ENCODE data around the gene HSD17B13.
"Not testable (repeated sequence)": the region's sequence is repeated elsewhere in the genome, so short reads cannot be mapped to it uniquely, and the experiment has no call there.

HSD17B13 gene

DNA sequence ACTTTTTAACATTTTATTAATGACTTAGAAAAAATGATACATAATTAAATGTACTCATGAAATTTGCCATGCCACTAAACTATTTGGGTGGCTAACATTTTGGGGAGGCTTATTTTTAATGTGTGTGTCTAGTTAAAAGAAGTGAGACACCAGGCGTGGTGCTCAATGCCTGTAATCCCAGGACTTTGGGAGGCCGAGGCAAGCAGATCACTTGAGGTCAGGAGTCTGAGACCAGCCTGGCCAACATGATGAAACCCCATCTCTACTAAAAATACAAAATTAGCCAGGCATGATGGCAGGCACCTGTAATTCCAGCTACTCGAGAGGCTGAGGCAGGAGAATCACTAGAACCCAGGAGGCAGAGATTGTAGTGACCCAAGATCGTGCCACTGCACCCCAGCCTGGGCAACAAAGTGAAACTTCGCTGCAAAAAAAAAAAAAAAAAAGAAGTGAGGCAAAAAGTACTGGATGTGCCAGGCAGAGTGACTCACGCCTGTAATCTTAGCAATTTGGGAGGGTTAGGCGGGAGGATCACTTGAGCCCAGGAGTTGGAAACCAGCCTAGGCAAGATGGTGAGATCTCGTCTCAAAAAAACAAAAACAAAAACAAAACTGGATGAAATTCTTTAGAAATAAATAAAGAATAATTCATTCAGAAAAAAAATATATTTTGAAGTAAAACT is 19.4 kb upstream of the HSD17B13 start:
- not testable (repeated sequence) for H2AK5ac ChIP-seq (ENCODE audit: low read depth, low read length); H4K91ac ChIP-seq (ENCODE audit: low read depth, low read length, poor library complexity); H3K9ac ChIP-seq (ENCODE audit: low read depth, low read length, poor library complexity); H3K18ac ChIP-seq (ENCODE audit: low read length); H4K8ac ChIP-seq (ENCODE audit: low read depth, low read length); H2BK120ac ChIP-seq (ENCODE audit: low read depth, low read length); H3K4me3 ChIP-seq (ENCODE audit: low read length in 2 of 2); H2BK5ac ChIP-seq (ENCODE audit: low read length); H2AFZ ChIP-seq (ENCODE audit: low read length); DNase-seq (ENCODE audit: low spot score); H2BK12ac ChIP-seq (ENCODE audit: low read length); H3K27ac ChIP-seq (replicated peaks; ENCODE audit: low read length); H3K4me2 ChIP-seq (ENCODE audit: insufficient read depth, low read length, poor library complexity, severe bottlenecking); H3K4me1 ChIP-seq (ENCODE audit: control insufficient read depth in 2 of 2, insufficient read depth in 1 of 2, low read depth in 1 of 2, low read length in 2 of 2); H2BK15ac ChIP-seq (ENCODE audit: low read length); H3K23ac ChIP-seq (ENCODE audit: low read depth, low read length, poor library complexity); H3K27me3 ChIP-seq (ENCODE audit: control insufficient read depth in 3 of 3, insufficient read depth in 3 of 3, low read depth in 1 of 3, low read length in 3 of 3); H3K4ac ChIP-seq (ENCODE audit: low read length); H3K14ac ChIP-seq (ENCODE audit: low read length); H3K79me1 ChIP-seq (ENCODE audit: low read depth, low read length)
- Histone ChIP-seq H3K36me3 (replicated peaks in 1 of 2; ENCODE audit: control insufficient read depth in 2 of 2, insufficient read depth in 2 of 2, low read length in 2 of 2) (peaks cover 0 to 33% of the 10 kb centered on the region in 2 donors), H3K9me3 (replicated peaks in 1 of 2; ENCODE audit: control insufficient read depth in 2 of 2, insufficient read depth in 1 of 2, low read depth in 1 of 2, low read length in 2 of 2) (peaks cover 0 to 13% of the 10 kb centered on the region in 2 donors)
- no CpG with 5 or more reads among the region's 8 CpGs for WGBS, 2 donors (ENCODE audit: extremely low coverage in 2 of 2, insufficient read length in 2 of 2, insufficient replicate concordance in 1 of 2)

DNA sequence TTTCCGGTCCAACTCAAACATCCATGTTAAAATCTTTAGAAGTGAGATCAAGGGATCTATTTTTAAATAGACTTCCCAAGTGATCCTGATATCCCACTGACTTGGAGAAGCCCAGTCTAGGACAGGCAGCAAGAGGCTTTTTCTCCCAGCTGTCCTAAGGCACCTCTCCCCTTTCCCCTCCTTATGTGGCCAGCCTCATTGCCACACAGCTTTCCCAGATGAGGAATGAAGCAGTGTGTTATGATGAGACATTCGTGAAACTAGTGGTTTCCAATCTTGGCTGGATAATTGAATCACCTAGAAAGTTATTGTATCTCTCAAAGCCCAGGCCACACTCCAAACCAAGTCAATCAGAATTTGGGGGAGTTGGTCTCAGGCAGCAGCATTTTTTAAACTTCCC is 16.8 kb upstream of the HSD17B13 start:
- Histone ChIP-seq H2BK12ac (ENCODE audit: low read length) (no peak overlapping the region), H3K27me3 (ENCODE audit: control insufficient read depth in 3 of 3, insufficient read depth in 3 of 3, low read depth in 1 of 3, low read length in 3 of 3) (no peaks in the 10 kb centered on the region), H3K14ac (ENCODE audit: low read length) (no peak overlapping the region), H2AFZ (ENCODE audit: low read length) (no peak overlapping the region), H3K9ac (ENCODE audit: low read depth, low read length, poor library complexity) (no peak overlapping the region), H2BK120ac (ENCODE audit: low read depth, low read length) (no peak overlapping the region), H3K9me3 (replicated peaks in 1 of 2; ENCODE audit: control insufficient read depth in 2 of 2, insufficient read depth in 1 of 2, low read depth in 1 of 2, low read length in 2 of 2) (peaks cover 0 to 3% of the 10 kb centered on the region in 2 donors), H2AK5ac (ENCODE audit: low read depth, low read length) (no peak overlapping the region), H3K27ac (replicated peaks; ENCODE audit: low read length) (no peak overlapping the region), H3K18ac (ENCODE audit: low read length) (no peak overlapping the region), H3K4me2 (ENCODE audit: insufficient read depth, low read length, poor library complexity, severe bottlenecking) (no peak overlapping the region), H3K4me1 (ENCODE audit: control insufficient read depth in 2 of 2, insufficient read depth in 1 of 2, low read depth in 1 of 2, low read length in 2 of 2) (no peaks in the 10 kb centered on the region), H4K91ac (ENCODE audit: low read depth, low read length, poor library complexity) (no peak overlapping the region), H3K4ac (ENCODE audit: low read length) (no peak overlapping the region), H3K23ac (ENCODE audit: low read depth, low read length, poor library complexity) (no peak overlapping the region), H4K8ac (ENCODE audit: low read depth, low read length) (no peak overlapping the region), H2BK15ac (ENCODE audit: low read length) (no peak overlapping the region), H3K4me3 (ENCODE audit: low read length in 2 of 2) (no peak overlapping the region), H3K79me1 (ENCODE audit: low read depth, low read length) (no peaks in the 10 kb centered on the region), H3K36me3 (replicated peaks in 1 of 2; ENCODE audit: control insufficient read depth in 2 of 2, insufficient read depth in 2 of 2, low read length in 2 of 2) (peaks cover 0 to 28% of the 10 kb centered on the region in 2 donors), H2BK5ac (ENCODE audit: low read length) (no peak overlapping the region)
- no CpG with 5 or more reads among the region's 2 CpGs for WGBS, 2 donors (ENCODE audit: extremely low coverage in 2 of 2, insufficient read length in 2 of 2, insufficient replicate concordance in 1 of 2)
- DNase-seq (ENCODE audit: low spot score): no peak

- Histone ChIP-seq H3K4me3 (ENCODE audit: low read length in 2 of 2) (no peak overlapping the region), H3K18ac (ENCODE audit: low read length) (no peak overlapping the region), H3K4ac (ENCODE audit: low read length) (no peak overlapping the region), H2BK12ac (ENCODE audit: low read length) (no peak overlapping the region), H2BK15ac (ENCODE audit: low read length) (no peak overlapping the region), H3K27me3 (ENCODE audit: control insufficient read depth in 3 of 3, insufficient read depth in 3 of 3, low read depth in 1 of 3, low read length in 3 of 3) (no peaks in the 10 kb centered on the region), H2AK5ac (ENCODE audit: low read depth, low read length) (no peak overlapping the region), H3K14ac (ENCODE audit: low read length) (no peak overlapping the region), H2BK5ac (ENCODE audit: low read length) (no peak overlapping the region), H4K8ac (ENCODE audit: low read depth, low read length) (no peak overlapping the region), H3K4me2 (ENCODE audit: insufficient read depth, low read length, poor library complexity, severe bottlenecking) (no peak overlapping the region), H3K27ac (replicated peaks; ENCODE audit: low read length) (no peak overlapping the region), H3K23ac (ENCODE audit: low read depth, low read length, poor library complexity) (no peak overlapping the region), H4K91ac (ENCODE audit: low read depth, low read length, poor library complexity) (no peak overlapping the region), H2AFZ (ENCODE audit: low read length) (no peak overlapping the region), H2BK120ac (ENCODE audit: low read depth, low read length) (no peak overlapping the region), H3K9me3 (replicated peaks in 1 of 2; ENCODE audit: control insufficient read depth in 2 of 2, insufficient read depth in 1 of 2, low read depth in 1 of 2, low read length in 2 of 2) (peaks cover 0 to 17% of the 10 kb centered on the region in 2 donors), H3K79me1 (ENCODE audit: low read depth, low read length) (no peaks in the 10 kb centered on the region), H3K36me3 (replicated peaks in 1 of 2; ENCODE audit: control insufficient read depth in 2 of 2, insufficient read depth in 2 of 2, low read length in 2 of 2) (peaks cover 0 to 27% of the 10 kb centered on the region in 2 donors), H3K9ac (ENCODE audit: low read depth, low read length, poor library complexity) (no peak overlapping the region), H3K4me1 (ENCODE audit: control insufficient read depth in 2 of 2, insufficient read depth in 1 of 2, low read depth in 1 of 2, low read length in 2 of 2) (no peaks in the 10 kb centered on the region)
- WGBS, 2 donors (ENCODE audit: extremely low coverage in 2 of 2, insufficient read length in 2 of 2, insufficient replicate concordance in 1 of 2): no CpG with 5 or more reads among the region's 1 CpG
- no peak for DNase-seq (ENCODE audit: low spot score)
These were observed 14.7 kb upstream of the HSD17B13 start for GRCh38 chr4:87337361-87337760.

GRCh38 chr4:87333267-87333666 is 10.6 kb upstream of the HSD17B13 start:
- Histone ChIP-seq H4K8ac (ENCODE audit: low read depth, low read length) (no peak overlapping the region), H4K91ac (ENCODE audit: low read depth, low read length, poor library complexity) (no peak overlapping the region), H2BK5ac (ENCODE audit: low read length) (no peak overlapping the region), H3K36me3 (replicated peaks in 1 of 2; ENCODE audit: control insufficient read depth in 2 of 2, insufficient read depth in 2 of 2, low read length in 2 of 2) (peaks cover 0 to 4% of the 10 kb centered on the region in 2 donors), H2AFZ (ENCODE audit: low read length) (no peak overlapping the region), H2BK15ac (ENCODE audit: low read length) (no peak overlapping the region), H3K27ac (replicated peaks; ENCODE audit: low read length) (no peak overlapping the region), H3K9ac (ENCODE audit: low read depth, low read length, poor library complexity) (no peak overlapping the region), H3K23ac (ENCODE audit: low read depth, low read length, poor library complexity) (no peak overlapping the region), H2BK12ac (ENCODE audit: low read length) (no peak overlapping the region), H3K27me3 (ENCODE audit: control insufficient read depth in 3 of 3, insufficient read depth in 3 of 3, low read depth in 1 of 3, low read length in 3 of 3) (no peaks in the 10 kb centered on the region), H3K4me1 (ENCODE audit: control insufficient read depth in 2 of 2, insufficient read depth in 1 of 2, low read depth in 1 of 2, low read length in 2 of 2) (no peaks in the 10 kb centered on the region), H3K4me3 (ENCODE audit: low read length in 2 of 2) (no peak overlapping the region), H3K14ac (ENCODE audit: low read length) (no peak overlapping the region), H3K79me1 (ENCODE audit: low read depth, low read length) (no peaks in the 10 kb centered on the region), H3K4me2 (ENCODE audit: insufficient read depth, low read length, poor library complexity, severe bottlenecking) (no peak overlapping the region), H2BK120ac (ENCODE audit: low read depth, low read length) (no peak overlapping the region), H3K4ac (ENCODE audit: low read length) (no peak overlapping the region), H3K9me3 (replicated peaks in 1 of 2; ENCODE audit: control insufficient read depth in 2 of 2, insufficient read depth in 1 of 2, low read depth in 1 of 2, low read length in 2 of 2) (peaks cover 0 to 17% of the 10 kb centered on the region in 2 donors), H3K18ac (ENCODE audit: low read length) (no peak overlapping the region), H2AK5ac (ENCODE audit: low read depth, low read length) (no peak overlapping the region)
- DNase-seq (ENCODE audit: low spot score): no peak
- no CpG with 5 or more reads among the region's 1 CpG for WGBS, 2 donors (ENCODE audit: extremely low coverage in 2 of 2, insufficient read length in 2 of 2, insufficient replicate concordance in 1 of 2)

Measured in neuronal stem cell (in vitro differentiated cells).